Smooth muscle cell of trachea (primary cell): ENCODE data around the gene PFKL. TPM values are rescaled to one million over a fixed set of nuclear protein-coding genes. Genes with fewer than 3 reads are reported as not detected.

ENCODE experiments used
- total RNA-seq: library from RNA; depleted of rRNA; stranded (reverse); fragments of >200 nt; gene quantifications from 2 replicates; pipeline ENCODE4 v1.2.1, GENCODE V29; 2014

PFKL gene
- 225 and 289 TPM in 2 replicates for total RNA-seq

DNA sequence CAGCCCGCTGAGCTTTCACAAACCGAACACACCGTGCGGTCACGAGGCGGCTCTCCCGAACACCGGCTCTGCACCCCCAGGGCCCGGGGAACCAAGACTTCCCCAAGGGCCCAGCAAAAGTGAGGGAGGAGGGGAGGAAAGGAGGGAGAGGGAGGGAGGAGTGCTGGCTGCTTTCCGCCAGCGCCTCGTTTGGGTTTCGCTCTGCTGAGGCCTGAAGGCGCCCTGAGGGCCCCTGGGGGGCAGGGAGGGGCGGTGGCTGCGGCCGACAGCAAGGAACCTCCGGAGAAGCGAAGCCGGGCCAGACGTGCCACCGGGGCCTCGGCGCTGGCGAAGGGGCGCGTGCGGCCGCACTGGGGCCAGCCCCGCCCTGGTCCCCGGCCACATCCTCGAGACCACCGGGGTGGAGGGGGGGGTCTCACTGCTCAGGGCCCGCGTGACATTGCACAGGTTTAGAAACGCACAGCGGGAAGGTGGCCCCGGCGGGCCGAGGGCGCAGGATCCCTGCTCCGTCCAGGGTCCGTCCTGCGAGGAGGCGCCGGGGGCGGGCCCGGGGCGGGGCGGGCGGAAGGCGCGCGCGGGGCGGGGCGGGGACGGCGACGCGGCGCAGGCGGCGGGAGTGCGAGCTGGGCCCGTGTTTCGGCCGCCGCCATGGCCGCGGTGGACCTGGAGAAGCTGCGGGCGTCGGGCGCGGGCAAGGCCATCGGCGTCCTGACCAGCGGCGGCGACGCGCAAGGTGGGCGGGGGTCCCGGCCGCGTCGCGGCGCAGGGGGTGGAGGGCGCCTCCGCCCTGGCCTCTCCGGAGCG, at the start of gene PFKL:
Gene PFKL (plus strand): TSS at position 596 of the 804 bp plus-strand sequence. CDS start 53 bp downstream, at position 649.

DNA sequence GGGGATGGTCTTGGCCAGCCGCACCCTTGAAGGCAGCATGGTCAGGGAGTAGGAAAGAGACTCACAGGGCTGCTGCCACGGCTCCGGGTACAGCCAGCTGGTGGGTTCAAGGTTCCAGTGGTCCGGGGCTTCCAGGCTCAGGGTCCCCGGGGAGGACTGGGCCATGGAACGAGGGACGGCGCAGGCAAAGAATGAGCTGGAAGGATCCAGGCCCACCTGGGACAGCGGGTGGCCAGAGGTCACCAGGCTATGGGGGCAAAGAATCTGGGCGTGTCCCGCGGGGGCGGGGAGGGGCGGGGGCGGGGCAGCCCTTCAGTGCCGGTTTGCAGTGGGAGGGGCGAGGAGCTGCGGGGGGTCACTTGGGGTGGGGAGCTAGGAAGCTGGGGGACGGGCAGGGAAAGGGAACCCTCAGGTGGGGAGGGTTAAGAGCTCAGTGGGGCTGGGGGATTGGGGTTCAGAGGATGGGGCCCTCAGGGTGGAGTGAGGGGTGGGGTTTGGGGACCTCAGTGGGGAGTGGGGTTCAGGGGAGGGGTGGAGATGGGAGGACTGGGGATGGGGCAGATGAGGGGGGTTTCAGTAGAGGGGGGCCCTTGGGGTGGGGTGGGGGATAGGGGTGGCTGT, 38.1 kb upstream of the PFKL start, which contains the start of gene DNMT3L:
Gene DNMT3L (minus strand): TSS at position 223 of the 621 bp plus-strand sequence. CDS start 638 bp downstream, outside the sequence.

DNA sequence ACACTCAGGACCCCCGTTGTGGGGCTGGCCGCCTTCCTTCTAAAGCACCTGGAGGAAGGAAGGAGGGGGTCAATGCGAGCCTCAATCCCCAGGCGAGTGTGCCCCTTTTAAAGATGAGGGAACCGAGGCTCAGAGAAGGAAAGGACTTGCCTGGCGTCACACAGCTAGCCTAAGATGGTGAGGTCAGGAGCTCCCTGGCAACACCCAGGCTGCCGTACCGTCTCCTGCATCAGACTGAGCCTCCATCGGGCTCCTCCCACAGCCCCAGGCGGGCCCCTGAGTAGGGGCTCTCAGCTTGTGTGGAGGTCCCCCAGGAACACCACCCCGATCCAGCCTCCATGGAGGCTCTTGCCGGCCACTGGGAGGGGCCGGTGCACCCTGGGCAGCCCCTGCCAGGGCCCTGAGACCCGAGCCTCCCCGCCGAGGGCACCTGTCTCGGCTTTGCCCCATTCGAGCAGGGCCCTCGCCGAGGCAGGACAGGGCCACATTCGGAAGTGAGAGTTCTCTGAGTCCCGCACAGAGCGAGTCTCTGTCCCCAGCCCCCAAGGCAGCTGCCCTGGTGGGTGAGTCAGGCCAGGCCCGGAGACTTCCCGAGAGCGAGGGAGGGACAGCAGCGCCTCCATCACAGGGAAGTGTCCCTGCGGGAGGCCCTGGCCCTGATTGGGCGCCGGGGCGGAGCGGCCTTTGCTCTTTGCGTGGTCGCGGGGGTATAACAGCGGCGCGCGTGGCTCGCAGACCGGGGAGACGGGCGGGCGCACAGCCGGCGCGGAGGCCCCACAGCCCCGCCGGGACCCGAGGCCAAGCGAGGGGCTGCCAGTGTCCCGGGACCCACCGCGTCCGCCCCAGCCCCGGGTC, 14.5 kb upstream of the PFKL start, which contains the start of gene AIRE:
Gene AIRE (plus strand): TSS at position 739 of the 855 bp plus-strand sequence. CDS start 131 bp downstream, outside the sequence.

DNA sequence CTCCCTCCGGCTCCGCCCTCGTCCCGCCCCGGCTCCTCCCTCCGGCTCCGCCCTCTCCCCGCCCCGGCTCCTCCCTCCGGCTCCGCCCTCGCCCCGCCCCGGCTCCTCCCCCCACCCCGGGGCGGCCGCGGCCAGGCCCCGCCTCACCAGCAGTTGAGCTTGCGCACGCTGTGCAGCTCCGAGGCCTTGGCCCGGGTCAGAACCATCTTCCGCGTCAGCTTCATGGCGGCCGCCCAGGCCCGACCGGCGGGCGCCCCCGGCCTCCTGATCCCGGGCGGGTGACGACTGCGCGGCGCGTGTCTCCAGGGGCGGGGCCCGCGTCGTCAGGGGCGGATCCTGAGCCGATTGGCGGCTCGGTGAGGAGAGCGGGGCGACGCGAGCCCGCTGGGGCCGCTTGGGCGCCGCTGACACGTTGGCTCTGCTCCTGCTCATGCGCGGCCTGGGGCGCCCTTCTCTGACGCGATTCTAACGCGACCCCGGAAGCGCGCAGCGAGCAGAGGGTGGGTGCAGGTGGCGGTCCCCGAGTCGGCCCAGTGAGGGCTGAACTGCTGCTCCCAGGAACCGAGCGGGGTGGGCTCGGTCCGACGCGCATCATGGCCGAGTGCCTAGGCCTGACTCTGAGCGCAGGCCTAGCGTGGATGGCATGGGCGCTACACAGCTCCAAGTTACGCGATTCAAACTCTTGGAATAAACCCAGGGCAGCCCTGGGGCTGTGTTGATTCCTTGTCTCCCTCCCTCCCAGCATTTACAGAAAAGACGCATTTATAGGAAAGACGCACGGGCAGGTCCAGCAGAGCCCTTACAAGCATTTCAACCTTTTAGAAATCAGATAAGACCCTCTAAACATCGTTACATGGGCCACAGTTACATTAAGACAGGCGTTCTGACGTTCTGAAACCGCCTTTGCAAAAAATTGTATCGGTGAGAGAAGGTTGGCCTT, 39.4 kb downstream of the PFKL start, which contains the start of gene CFAP410:
Gene CFAP410 (minus strand): TSS at position 420 of the 940 bp plus-strand sequence. CDS start 196 bp downstream, at position 224.

DNA sequence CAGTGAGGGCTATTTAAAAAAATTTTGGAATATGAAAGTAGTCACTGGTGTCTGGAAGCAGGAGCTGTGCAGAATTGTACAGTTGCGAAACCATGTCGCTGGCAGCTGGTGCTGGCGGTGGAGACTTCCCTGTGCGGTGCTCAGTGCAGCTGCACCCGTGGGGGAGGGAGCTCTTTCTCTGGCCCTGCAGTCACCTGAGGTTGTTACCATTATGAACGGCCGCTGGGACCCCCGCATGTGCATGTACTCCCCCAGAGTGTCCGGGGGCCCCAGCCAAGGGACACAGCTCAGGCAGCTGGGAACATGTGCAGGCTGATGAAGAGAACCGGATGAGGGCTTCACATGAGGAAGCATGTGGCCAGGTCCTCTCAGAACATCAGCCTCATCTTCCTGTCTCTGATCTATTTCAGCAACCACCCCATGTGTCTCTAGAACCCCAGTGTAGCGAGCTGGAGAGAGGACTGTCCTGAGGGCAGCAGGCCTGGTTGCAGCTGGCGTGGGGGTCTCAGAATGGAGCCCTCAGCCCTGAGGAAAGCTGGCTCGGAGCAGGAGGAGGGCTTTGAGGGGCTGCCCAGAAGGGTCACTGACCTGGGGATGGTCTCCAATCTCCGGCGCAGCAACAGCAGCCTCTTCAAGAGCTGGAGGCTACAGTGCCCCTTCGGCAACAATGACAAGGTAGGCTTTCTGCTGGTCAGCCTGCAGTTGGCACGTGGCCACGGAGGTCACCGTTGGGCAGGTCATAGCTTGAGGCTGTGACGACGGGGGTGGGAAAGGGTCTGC, 53.5 kb downstream of the PFKL start, which contains the start of gene TRPM2:
Gene TRPM2 (plus strand): TSS at position 431 of the 780 bp plus-strand sequence. CDS start 80 bp downstream, at position 511.

Other genes with a start within 250 kb of the PFKL start
- gene PWP2, start 192.7 kb upstream of the PFKL start, total RNA-seq, result 6.5 and 14.5 TPM in 2 replicates
- 15.7 and 42.5 TPM in 2 replicates for gene GATD3, start 166.4 kb upstream of the PFKL start, total RNA-seq
- under 0.01 and 0.17 TPM in 2 replicates for gene ICOSLG, start 59.1 kb upstream of the PFKL start, total RNA-seq
- not detected in 2 replicates for gene DNMT3L, start 38.2 kb upstream of the PFKL start, total RNA-seq
- under 0.01 TPM in 1 of 2 replicates, not detected in the other for gene AIRE, start 14.2 kb upstream of the PFKL start, total RNA-seq
- 12.6 and 12.8 TPM in 2 replicates for gene CFAP410, start 39.3 kb downstream of the PFKL start, total RNA-seq
- gene TRPM2, start 53.6 kb downstream of the PFKL start, total RNA-seq, result under 0.01 TPM in 1 of 2 replicates, not detected in the other
- 0.44 and 0.66 TPM in 2 replicates for gene LRRC3, start 155.5 kb downstream of the PFKL start, total RNA-seq
- not detected in 2 replicates for gene KRTAP10-1, start 240.1 kb downstream of the PFKL start, total RNA-seq